ENCODE results near the gene RTN4RL1. TPM values are rescaled to one million over a fixed set of nuclear protein-coding genes. Genes with fewer than 3 reads are reported as not detected.
"Not testable (repeated sequence)": the region's sequence is repeated elsewhere in the genome, so short reads cannot be mapped to it uniquely, and the experiment has no call there.

The RTN4RL1 gene
- polyA plus RNA-seq, 3 donors: 1.1 to 1.7 (median 1.3) TPM

DNA sequence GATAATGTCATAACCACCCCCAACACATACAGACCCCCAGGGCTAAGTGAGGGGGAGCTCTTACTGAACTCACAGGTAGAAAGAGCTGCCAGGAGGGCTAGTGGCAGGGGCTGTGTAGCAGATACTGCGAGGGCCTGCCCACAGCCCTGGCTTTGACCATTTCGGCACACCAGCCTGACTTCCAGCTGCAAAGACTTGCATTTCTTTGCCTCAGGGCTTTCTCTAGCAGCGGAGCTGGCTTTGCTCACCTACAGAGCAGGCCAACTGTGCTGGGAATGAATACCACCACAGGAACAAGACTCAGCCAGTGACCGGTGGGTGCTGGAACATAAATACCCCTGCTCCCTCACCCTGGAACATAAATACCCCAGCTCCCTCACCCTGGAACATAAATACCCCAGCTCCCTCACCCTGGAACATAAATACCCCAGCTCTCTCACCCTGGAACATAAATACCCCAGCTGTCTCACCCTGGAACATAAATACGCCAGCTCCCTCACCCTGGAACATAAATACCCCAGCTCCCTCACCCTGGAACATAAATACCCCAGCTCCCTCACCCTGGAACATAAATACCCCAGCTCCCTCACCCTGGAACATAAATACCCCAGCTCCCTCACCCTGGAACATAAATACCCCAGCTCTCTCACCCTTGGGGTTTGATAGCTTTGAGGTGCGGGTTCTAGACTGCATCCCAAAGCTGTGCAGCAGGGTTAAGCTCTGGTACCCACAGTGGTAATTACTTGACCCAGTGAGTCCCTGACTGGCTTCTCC is 11.7 kb downstream of the RTN4RL1 start:
- DNase-seq (ENCODE audit: extremely low read depth in 1 of 11, low read depth in 9 of 11, low spot score in 4 of 11): not testable (repeated sequence)

- no peak for DNase-seq (ENCODE audit: extremely low read depth in 1 of 11, low read depth in 9 of 11, low spot score in 4 of 11)
Observed at GRCh38 chr17:2012499-2012898, 12.6 kb downstream of the RTN4RL1 start.

DNA sequence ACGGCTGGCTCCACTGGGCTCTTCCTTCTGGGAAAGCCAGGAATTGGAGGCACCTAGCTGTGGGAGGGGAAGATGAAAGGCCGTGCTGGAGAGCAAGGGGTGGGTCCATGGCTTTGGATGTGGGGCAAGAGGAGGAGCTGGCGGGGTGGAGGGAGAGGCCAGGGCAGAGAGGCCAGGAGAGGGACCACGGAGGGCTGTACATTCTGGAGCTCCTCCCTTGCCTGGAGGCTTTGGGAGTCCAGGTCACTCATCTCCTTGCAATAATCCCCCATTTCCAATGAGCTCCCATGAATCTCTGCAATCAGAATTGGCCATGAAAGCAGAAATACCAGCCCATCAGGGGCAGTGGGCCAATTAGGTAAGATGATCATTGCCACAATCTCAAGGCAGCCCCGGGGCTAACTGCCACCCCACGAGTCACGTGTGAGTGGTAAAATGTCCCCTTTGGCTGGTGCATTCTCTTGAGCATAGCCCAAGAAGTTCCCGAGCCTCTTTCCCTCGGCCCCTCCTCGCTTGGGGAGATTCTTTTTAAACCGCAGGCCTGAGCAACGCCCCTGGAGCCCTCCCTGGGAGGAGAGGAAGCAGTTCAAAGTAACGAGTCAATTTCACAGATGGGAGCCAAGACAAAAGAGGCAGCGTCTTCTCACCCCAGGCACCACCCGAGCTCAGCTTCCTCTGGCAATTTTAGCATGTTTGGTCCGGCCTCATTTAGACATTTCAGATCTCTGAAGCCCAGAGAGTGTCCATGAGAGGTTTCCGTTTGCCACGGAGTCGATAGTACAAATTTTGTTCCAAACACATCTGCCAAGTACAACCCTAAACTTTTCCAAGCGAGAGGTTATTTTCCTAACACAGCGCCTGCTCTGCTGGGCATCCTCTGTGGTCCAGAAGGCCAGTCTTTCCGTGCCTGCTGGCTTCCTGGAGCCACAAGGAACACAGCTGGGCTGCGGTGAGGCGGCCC is 13.4 kb downstream of the RTN4RL1 start:
- no peak for DNase-seq (ENCODE audit: extremely low read depth in 1 of 11, low read depth in 9 of 11, low spot score in 4 of 11)

GRCh38 chr17:2009737-2010136 is 15.4 kb downstream of the RTN4RL1 start:
- no peak for DNase-seq (ENCODE audit: extremely low read depth in 1 of 11, low read depth in 9 of 11, low spot score in 4 of 11)

GRCh38 chr17:2008332-2009126 is 16.6 kb downstream of the RTN4RL1 start:
- DNase-seq (ENCODE audit: extremely low read depth in 1 of 11, low read depth in 9 of 11, low spot score in 4 of 11): no peak

- DNase-seq (ENCODE audit: extremely low read depth in 1 of 11, low read depth in 9 of 11, low spot score in 4 of 11): no peak
Observed at GRCh38 chr17:2004435-2004952, 20.6 kb downstream of the RTN4RL1 start.

DNA sequence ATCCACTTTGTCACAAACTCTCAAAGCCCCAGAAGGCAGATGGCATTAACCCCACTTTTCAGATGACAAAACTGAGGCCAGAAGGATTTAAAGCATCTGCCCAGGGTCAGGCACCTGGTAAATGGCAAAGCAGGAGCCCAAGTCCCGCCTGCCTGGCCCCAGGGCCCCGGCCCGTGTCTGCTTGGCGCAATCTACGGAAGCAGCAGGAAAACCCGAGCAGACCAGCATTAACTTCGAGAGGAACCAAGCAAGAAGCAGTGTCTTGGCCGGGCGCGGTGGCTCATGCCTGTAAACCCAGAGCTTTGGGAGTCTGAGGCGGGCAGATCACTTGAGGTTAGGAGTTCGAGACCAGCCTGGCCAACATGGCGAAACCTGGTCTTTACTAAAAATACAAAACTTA is 21.6 kb downstream of the RTN4RL1 start:
- no peak for DNase-seq (ENCODE audit: extremely low read depth in 1 of 11, low read depth in 9 of 11, low spot score in 4 of 11)

GRCh38 chr17:2002767-2003329 is 22.3 kb downstream of the RTN4RL1 start:
- DNase-seq (ENCODE audit: extremely low read depth in 1 of 11, low read depth in 9 of 11, low spot score in 4 of 11): no peak

- DNase-seq (ENCODE audit: extremely low read depth in 1 of 11, low read depth in 9 of 11, low spot score in 4 of 11): no peak
Observed at GRCh38 chr17:1999557-2000251, 25.4 kb downstream of the RTN4RL1 start.

DNA sequence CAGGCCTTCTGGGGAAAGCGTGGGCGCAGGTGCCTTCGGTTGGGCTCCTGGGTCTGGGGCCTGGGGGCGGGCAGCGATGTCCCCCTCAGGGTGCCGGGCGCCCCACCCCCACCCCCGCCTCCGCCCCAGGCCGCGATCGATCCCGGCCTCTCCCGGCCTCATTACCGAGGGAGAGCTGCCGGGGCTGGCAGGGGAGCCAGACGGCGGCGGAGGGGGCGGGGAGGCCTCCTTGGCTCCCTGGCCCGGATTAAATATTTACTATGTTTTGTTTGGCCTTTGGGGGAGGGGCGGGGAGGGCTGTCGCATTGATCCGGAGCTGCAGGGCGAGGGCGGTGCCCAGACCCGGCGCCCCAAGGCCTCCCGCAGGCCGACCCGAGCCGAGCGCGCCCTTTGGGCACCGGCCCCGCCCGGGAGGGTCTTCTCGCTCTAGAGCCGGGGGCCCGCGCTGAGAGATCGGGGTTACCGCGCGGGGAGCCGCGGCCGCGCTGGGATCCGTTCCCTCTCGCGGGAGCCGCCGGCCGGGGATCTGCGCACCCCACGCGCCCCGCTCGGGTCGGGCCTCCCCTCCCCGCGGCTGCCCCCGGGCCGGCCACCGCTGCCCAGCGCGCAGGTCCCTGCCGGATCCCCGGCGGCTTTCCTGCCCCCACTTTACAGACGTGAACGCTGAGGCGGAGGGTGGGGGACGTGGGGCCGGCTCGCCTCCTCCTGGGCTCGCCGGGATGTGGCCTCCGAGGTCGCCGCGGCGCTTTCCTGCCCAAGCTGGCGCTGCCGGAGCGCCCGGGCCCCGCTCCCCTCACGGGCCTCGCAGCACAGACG is 27.0 kb downstream of the RTN4RL1 start:
- peak in 2 of 11 donors; percentile 59 to 67 for DNase-seq (ENCODE audit: extremely low read depth in 1 of 11, low read depth in 9 of 11, low spot score in 4 of 11)

DNA sequence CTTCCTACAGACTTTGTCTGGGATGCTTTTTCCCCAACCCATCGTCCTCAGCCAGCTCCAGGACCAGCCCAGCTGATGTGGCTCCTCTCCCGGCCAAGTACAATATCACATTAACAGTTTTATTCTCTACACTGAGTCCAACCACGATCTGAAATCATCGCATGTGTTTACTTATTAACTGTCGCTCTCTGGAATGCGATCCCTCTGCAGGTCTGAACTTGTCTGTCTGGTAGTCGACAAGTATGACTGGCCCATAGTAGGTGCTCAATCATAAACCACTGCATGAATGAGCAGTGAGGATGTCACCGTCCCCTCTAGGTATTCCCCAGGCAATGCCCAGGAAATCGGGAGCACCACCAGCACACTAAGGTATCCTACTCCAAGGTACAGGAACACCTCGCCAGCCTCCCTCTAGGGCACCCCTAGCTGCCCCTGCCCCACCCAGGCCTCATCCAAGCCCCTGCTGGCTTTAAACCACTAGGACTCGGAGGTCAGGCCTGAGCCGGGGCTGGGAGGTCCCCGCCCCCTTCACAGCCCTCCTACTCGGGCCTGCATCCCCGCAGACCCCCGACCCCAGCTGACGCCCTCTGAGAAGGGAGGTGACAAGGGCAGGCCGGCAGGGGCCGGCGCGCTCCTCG is 27.7 kb downstream of the RTN4RL1 start:
- no peak for DNase-seq (ENCODE audit: extremely low read depth in 1 of 11, low read depth in 9 of 11, low spot score in 4 of 11)

DNA sequence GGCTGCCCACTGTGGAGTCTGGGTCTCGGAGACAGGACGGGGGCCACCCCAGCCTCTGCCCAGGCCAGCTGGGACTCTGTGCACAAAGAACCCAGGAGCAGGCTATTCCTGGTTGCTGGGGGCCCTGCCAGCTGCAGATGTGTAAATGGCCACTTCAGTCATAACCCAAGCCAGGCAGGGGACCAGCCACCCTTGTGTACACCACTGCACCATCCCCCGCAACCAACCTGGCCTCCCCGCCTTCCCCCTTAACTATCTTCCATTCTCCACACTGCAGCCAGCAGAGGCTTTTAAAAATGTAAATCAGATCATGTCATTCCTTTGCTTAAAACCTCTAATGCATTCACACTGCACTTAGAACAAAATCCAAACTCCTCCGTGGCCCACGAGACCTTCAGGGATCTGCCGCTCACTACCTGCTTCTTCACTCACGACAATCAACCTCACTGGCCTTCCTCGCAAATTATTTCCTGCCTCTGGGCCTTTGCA is 28.3 kb downstream of the RTN4RL1 start:
- no peak for DNase-seq (ENCODE audit: extremely low read depth in 1 of 11, low read depth in 9 of 11, low spot score in 4 of 11)

DNA sequence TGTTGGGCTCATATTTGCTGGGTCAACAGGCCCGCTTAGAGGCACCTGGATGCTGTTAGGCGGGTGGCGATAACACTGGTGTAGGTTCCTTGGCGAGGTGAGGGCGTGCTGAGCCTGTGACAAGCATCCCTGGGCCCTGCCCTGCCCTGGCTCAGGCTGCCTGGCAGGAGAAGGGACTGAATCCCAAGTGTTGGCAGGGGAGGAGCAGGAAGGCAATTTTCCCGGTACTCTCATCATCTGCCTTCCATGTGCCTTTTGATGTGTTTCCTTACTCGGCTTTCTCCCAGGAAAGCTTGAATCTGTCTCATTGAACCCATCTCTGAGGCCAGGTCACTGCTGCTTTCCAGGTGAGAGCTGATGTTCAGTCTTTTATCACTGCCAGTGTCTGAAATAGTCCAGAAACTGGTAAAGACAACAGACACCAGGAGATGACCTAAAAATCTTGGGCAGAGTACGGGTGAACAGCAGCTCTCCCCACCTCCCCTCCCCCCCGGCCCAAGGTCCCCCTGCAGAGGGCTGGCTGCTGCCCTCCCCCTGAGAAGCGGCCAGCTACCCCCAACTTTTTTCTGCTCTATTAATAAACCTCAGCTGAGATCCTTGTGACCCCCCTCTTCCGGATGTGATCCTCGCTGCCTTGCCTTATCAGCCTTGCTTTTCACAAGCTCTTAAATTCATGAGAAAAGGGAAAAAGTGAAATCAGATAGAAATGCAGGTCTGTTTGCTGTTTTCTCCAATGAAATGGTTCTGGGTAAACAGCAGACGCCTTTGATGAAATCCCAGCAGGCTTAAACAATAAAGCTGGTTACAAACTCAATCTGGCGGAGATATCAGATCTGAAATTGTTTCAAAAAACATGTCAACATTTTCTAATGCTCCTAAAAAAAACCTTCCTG is 29.0 kb downstream of the RTN4RL1 start:
- no peak for DNase-seq (ENCODE audit: extremely low read depth in 1 of 11, low read depth in 9 of 11, low spot score in 4 of 11)

GRCh38 chr17:1995321-1995892 is 29.7 kb downstream of the RTN4RL1 start:
- no peak for DNase-seq (ENCODE audit: extremely low read depth in 1 of 11, low read depth in 9 of 11, low spot score in 4 of 11)

- DNase-seq (ENCODE audit: extremely low read depth in 1 of 11, low read depth in 9 of 11, low spot score in 4 of 11): no peak
Observed at GRCh38 chr17:1994707-1995106, 30.4 kb downstream of the RTN4RL1 start.
